Liver (tissue), 9 donors: ENCODE data around the gene IL11. TPM values are rescaled to one million over a fixed set of nuclear protein-coding genes. Genes with fewer than 3 reads are reported as not detected.

Source experiments
- DNase-seq: peaks from one replicate; pipeline ENCODE4 v3.0.0-alpha.2; 2017; ENCODE audit warnings: low spot score
- H3K27ac ChIP-seq, 2 donors: one replicate each; pipeline ENCODE4 v1.7.0; 2013; ENCODE audit warnings: inconsistent platforms in 2 of 2, low read length in 2 of 2, control low read depth in 1 of 2, low read depth in 1 of 2, mild to moderate bottlenecking in 1 of 2
- H3K27me3 ChIP-seq, 4 donors: one replicate each; pipeline versions ENCODE4 v1.6.1 to v1.7.0; 2013; ENCODE audit warnings: low read length in 3 of 4, inconsistent platforms in 1 of 4, mild to moderate bottlenecking in 1 of 4, moderate library complexity in 1 of 4; ENCODE audit not compliant: control insufficient read depth in 4 of 4, insufficient read depth in 4 of 4
- H3K36me3 ChIP-seq, 4 donors: one replicate each; pipeline versions ENCODE4 v1.6.1 to v1.7.0; 2013; ENCODE audit warnings: low read length in 3 of 4, mild to moderate bottlenecking in 3 of 4, low read depth in 1 of 4, moderate library complexity in 1 of 4; ENCODE audit not compliant: control insufficient read depth in 4 of 4, insufficient read depth in 3 of 4
- H3K4me1 ChIP-seq, 4 donors: one replicate each; pipeline versions ENCODE4 v1.6.1 to v1.7.0; 2013; ENCODE audit warnings: low read length in 3 of 4, mild to moderate bottlenecking in 3 of 4, moderate library complexity in 1 of 4; ENCODE audit not compliant: control insufficient read depth in 4 of 4, insufficient read depth in 4 of 4
- H3K4me3 ChIP-seq, 3 donors: one replicate each; pipeline versions ENCODE4 v1.6.1 to v1.7.0; 2013; ENCODE audit warnings: low read length in 3 of 3, control low read depth in 1 of 3, low read depth in 1 of 3, mild to moderate bottlenecking in 1 of 3
- H3K9ac ChIP-seq, 2 donors: one replicate each; pipeline ENCODE4 v1.7.0; 2013; ENCODE audit warnings: low read length in 2 of 2, mild to moderate bottlenecking in 2 of 2, moderate library complexity in 2 of 2, control low read depth in 1 of 2, low read depth in 1 of 2
- H3K9me3 ChIP-seq, 4 donors: one replicate each; pipeline versions ENCODE4 v1.6.1 to v1.7.0; 2013; ENCODE audit warnings: low read length in 3 of 4; ENCODE audit not compliant: control insufficient read depth in 4 of 4
- FOXA1 ChIP-seq: IDR thresholded peaks from 2 replicates; pipeline ENCODE4 v1.6.1; 2016; ENCODE audit warnings: antibody characterized with exemption
- FOXA2 ChIP-seq: IDR thresholded peaks from 2 replicates; pipeline ENCODE4 v1.6.1; 2016; ENCODE audit warnings: antibody characterized with exemption
- GABPA ChIP-seq, 2 donors: IDR thresholded peaks in 1 of 2; conservative IDR thresholded peaks in 1 of 2; 2 replicates each; pipeline ENCODE4 v1.6.1; 2016; ENCODE audit warnings: antibody characterized with exemption in 2 of 2, mild to moderate bottlenecking in 1 of 2, moderate library complexity in 1 of 2
- HNF4A ChIP-seq, 2 donors: conservative IDR thresholded peaks; 2 replicates each; pipeline ENCODE4 v1.6.1; 2016; ENCODE audit warnings: antibody characterized with exemption in 2 of 2, mild to moderate bottlenecking in 2 of 2
- HNF4G ChIP-seq: IDR thresholded peaks from 2 replicates; pipeline ENCODE4 v1.6.1; 2016; ENCODE audit warnings: antibody characterized with exemption
- NR2F2 ChIP-seq: IDR thresholded peaks from 2 replicates; pipeline ENCODE4 v1.6.1; 2016; ENCODE audit warnings: antibody characterized with exemption
- RAD21 ChIP-seq, 2 donors: IDR thresholded peaks; 2 replicates each; pipeline ENCODE4 v1.6.1; 2016; ENCODE audit warnings: antibody characterized with exemption in 2 of 2, mild to moderate bottlenecking in 2 of 2
- RXRA ChIP-seq, 2 donors: IDR thresholded peaks; 2 replicates each; pipeline ENCODE4 v1.6.1; 2017 to 2018; ENCODE audit warnings: antibody characterized with exemption in 2 of 2, mild to moderate bottlenecking in 1 of 2
- SP1 ChIP-seq: IDR thresholded peaks from 2 replicates; pipeline ENCODE4 v1.6.1; 2018; ENCODE audit warnings: antibody characterized with exemption, mild to moderate bottlenecking
- TAF1 ChIP-seq: conservative IDR thresholded peaks from 2 replicates; pipeline ENCODE4 v1.6.1; 2016; ENCODE audit warnings: antibody characterized with exemption, mild to moderate bottlenecking
- YY1 ChIP-seq: IDR thresholded peaks from 2 replicates; pipeline ENCODE4 v1.6.1; 2016; ENCODE audit warnings: antibody characterized with exemption, mild to moderate bottlenecking
- WGBS: extraction: QIAGEN DNeasy Blood & Tissue Kit; methylation state at CpG from one replicate; pipeline ENCODE4 v1.1.7; 2013; 5-methylcytosine and 5-hydroxymethylcytosine counted together
- polyA plus RNA-seq, 2 donors: library from polyadenylated mRNA; stranded (reverse) in 1 of 2; unstranded in 1 of 2; fragments of 200-250 nt in 1 of 2; fragments of >200 nt in 1 of 2; fragmentation: Nextera tagmentation in 1 of 2; extraction: Ambion mirVana in 1 of 2; gene quantifications; one replicate each; pipeline versions ENCODE4 v1.2.1 to v1.2.3, GENCODE V29; 2013 to 2015
- total RNA-seq, 2 donors: library from RNA; depleted of rRNA; stranded (reverse); fragments of >200 nt; gene quantifications; one replicate each; pipeline ENCODE4 v1.2.3, GENCODE V29; 2014
- TF ChIP-seq, protein P1 (sequence below): fragments of 150-350 bp; IDR thresholded peaks from 2 replicates; pipeline ENCODE4 v1.5.1; 2017; ENCODE audit warnings: improper control_type of control experiment, low read depth, low read length; ENCODE audit not compliant: missing input control
- TF ChIP-seq, protein P2 (sequence below): IDR thresholded peaks from 2 replicates; pipeline ENCODE4 v1.6.1; 2016; ENCODE audit warnings: antibody characterized with exemption
- TF ChIP-seq, protein P3 (sequence below): IDR thresholded peaks from 2 replicates; pipeline ENCODE4 v1.6.1; 2016; ENCODE audit warnings: antibody characterized with exemption
- TF ChIP-seq, protein P4 (sequence below): IDR thresholded peaks from 2 replicates; pipeline ENCODE4 v1.6.1; 2016; ENCODE audit warnings: antibody characterized with exemption
- TF ChIP-seq, protein P5 (sequence below): IDR thresholded peaks from 2 replicates; pipeline ENCODE4 v1.6.1; 2016; ENCODE audit warnings: antibody characterized with exemption, mild to moderate bottlenecking
- donor health status: healthy.
- donor health status: healthy.
- donor health status: healthy.
- donor health status: healthy.
- donor health status: healthy.

The IL11 gene
- total and polyA plus RNA-seq, 4 donors, result not detected

DNA sequence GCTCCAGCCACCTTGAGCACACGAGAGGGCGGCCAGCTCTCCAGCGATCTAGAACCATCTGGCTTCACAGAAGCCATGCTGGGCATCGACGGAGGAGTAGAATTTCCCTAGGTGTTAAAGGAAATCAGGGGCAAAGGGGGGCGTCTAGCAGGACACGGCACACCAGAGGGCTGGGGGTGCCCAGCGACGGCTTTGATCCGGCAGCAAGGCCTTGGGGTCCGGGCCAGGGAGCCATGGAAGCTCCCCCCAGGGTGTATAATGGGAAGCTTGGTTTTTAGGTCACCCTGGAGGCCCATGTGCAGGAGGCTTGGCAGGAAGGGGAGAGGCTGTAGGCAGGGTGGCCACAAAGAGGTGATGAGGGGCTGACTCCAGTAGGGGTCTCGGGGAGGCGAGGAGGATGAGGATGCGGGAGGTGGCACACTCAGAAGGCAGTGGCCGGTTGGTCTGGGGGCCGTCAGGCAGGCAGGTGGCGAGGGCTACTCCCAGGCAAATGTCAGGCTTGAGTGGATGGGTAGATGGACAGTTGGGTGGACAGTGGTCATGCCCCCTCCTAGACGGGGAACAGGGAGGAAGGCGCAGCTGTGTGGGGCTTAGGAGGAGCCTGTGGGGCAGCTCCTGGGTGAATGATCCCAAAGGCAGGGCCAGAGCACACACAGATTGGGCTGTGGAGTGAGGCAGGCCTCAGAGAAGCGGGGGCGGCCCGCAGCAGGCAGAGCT is 25.0 kb downstream of the IL11 start:
- H3K27me3 ChIP-seq, result no peaks in the 10 kb centered on the region
- DNase-seq, result no peak
- no peak overlapping the region for H3K27ac ChIP-seq
- no peak overlapping the region for H3K9ac ChIP-seq
- peaks cover 0 to 10% (median 1%) of the 10 kb centered on the region in 4 donors for H3K36me3 ChIP-seq
- TF ChIP-seq, protein P1, sequence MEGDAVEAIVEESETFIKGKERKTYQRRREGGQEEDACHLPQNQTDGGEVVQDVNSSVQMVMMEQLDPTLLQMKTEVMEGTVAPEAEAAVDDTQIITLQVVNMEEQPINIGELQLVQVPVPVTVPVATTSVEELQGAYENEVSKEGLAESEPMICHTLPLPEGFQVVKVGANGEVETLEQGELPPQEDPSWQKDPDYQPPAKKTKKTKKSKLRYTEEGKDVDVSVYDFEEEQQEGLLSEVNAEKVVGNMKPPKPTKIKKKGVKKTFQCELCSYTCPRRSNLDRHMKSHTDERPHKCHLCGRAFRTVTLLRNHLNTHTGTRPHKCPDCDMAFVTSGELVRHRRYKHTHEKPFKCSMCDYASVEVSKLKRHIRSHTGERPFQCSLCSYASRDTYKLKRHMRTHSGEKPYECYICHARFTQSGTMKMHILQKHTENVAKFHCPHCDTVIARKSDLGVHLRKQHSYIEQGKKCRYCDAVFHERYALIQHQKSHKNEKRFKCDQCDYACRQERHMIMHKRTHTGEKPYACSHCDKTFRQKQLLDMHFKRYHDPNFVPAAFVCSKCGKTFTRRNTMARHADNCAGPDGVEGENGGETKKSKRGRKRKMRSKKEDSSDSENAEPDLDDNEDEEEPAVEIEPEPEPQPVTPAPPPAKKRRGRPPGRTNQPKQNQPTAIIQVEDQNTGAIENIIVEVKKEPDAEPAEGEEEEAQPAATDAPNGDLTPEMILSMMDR, result no peak
- TF ChIP-seq FOXA1 (no peak), TAF1 (no peak), FOXA2 (no peak), RXRA (IDR thresholded peaks at IDR 0.05) (no peak), RAD21 (IDR thresholded peaks at IDR 0.05) (no peak), HNF4G (no peak), NR2F2 (no peak), HNF4A (conservative IDR thresholded peaks at IDR 0.05) (no peak), YY1 (no peak), GABPA (IDR thresholded peaks at IDR 0.05 in 1 of 2, conservative IDR thresholded peaks at IDR 0.05 in 1 of 2) (no peak), SP1 (no peak)
- TF ChIP-seq, protein P2, sequence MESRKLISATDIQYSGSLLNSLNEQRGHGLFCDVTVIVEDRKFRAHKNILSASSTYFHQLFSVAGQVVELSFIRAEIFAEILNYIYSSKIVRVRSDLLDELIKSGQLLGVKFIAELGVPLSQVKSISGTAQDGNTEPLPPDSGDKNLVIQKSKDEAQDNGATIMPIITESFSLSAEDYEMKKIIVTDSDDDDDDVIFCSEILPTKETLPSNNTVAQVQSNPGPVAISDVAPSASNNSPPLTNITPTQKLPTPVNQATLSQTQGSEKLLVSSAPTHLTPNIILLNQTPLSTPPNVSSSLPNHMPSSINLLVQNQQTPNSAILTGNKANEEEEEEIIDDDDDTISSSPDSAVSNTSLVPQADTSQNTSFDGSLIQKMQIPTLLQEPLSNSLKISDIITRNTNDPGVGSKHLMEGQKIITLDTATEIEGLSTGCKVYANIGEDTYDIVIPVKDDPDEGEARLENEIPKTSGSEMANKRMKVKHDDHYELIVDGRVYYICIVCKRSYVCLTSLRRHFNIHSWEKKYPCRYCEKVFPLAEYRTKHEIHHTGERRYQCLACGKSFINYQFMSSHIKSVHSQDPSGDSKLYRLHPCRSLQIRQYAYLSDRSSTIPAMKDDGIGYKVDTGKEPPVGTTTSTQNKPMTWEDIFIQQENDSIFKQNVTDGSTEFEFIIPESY, result no peak
- TF ChIP-seq, protein P3, sequence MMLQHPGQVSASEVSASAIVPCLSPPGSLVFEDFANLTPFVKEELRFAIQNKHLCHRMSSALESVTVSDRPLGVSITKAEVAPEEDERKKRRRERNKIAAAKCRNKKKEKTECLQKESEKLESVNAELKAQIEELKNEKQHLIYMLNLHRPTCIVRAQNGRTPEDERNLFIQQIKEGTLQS, result no peak
- TF ChIP-seq, protein P4, sequence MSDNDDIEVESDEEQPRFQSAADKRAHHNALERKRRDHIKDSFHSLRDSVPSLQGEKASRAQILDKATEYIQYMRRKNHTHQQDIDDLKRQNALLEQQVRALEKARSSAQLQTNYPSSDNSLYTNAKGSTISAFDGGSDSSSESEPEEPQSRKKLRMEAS, result no peak
- TF ChIP-seq, protein P5, sequence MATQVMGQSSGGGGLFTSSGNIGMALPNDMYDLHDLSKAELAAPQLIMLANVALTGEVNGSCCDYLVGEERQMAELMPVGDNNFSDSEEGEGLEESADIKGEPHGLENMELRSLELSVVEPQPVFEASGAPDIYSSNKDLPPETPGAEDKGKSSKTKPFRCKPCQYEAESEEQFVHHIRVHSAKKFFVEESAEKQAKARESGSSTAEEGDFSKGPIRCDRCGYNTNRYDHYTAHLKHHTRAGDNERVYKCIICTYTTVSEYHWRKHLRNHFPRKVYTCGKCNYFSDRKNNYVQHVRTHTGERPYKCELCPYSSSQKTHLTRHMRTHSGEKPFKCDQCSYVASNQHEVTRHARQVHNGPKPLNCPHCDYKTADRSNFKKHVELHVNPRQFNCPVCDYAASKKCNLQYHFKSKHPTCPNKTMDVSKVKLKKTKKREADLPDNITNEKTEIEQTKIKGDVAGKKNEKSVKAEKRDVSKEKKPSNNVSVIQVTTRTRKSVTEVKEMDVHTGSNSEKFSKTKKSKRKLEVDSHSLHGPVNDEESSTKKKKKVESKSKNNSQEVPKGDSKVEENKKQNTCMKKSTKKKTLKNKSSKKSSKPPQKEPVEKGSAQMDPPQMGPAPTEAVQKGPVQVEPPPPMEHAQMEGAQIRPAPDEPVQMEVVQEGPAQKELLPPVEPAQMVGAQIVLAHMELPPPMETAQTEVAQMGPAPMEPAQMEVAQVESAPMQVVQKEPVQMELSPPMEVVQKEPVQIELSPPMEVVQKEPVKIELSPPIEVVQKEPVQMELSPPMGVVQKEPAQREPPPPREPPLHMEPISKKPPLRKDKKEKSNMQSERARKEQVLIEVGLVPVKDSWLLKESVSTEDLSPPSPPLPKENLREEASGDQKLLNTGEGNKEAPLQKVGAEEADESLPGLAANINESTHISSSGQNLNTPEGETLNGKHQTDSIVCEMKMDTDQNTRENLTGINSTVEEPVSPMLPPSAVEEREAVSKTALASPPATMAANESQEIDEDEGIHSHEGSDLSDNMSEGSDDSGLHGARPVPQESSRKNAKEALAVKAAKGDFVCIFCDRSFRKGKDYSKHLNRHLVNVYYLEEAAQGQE, result no peak
- WGBS, result 95% methylated on average over 22 of the region's 22 CpGs
- H3K9me3 ChIP-seq, result no peaks in the 10 kb centered on the region
- H3K4me1 ChIP-seq, result peaks cover 6 to 9% (median 7%) of the 10 kb centered on the region in 4 donors
- no peak overlapping the region for H3K4me3 ChIP-seq
